ENCODE data around the gene BCL11B. TPM values are rescaled to one million over a fixed set of nuclear protein-coding genes. Genes with fewer than 3 reads are reported as not detected.

BCL11B gene
- total RNA-seq, 2 donors from 2014 or later: 3.7 to 5.1 TPM

DNA sequence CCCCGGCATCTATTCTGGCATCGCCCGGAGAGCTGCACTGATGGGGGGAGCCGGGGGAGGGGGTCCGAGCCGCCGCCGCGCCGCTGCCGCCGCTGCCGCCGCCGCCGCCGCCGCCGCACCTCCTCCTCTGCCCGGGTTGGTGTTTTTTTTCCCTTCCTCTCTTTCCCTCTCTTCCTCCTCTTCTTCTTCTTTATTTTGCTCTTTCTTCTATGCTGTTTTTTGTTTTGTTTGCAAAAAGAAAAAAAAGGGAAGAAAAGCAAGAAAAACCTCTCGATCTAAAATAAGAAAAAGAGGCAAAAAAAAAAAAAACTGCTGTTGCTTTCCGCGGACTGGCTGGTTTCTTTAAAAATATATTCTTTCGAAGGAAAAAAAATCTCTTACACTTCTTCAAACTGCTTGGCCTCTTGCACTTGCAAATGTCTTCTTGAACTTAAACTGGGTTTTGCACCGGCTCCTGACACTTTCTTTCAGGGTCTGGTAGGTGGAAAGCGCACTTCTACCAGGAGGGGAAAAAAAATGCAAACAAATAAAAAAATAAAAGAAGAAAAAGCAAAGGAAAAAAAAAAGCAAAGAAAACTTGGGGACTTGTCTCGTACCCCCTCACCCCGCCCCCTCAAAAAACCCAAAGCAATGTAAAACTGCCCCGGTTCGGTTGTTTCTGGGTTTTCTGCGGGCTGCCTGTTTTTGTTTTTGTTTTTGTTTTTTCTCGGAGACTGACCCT lies 616 bp downstream of the BCL11B start:
- intact Hi-C loops (cut with DNase I, micrococcal nuclease): no loop called here
- ATAC-seq (no peak), DNase-seq (no peak)

DNA sequence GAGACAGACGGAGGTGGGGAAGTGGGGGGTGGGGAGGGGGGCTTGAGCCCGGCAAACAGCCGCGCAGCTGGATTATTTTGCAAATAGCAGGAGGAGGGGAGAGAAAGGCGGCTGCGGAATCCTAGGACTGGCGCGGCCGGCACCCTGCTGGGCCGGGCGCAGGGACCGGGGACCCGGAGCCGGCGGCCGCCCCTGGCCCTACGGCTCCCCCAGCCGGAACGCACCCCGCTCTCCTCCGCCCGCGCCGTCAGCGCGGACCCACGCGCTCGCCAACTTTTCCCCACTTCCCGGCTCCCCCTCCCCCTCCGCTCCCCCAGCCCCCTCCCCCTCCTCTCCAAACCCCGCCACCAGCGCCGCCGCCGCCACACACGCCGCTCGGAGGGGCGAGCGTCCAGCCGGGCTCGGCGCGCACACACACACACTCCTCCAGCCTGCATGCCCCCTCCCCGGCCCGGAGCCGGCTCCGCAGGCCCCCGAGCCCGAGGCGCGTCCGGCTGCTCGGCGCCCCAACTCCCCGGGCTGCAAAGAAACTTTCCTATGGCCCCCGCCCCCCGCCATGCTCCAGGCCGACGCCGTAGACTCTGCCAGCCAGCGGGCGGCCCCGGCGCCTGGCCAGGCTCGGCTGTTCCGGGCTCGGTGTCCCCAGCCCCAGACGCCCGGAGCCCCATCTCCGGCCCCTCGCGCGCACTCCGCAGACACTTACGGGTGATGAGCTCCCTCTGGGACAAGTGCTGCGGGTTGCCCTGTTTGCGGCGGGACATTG lies 1.4 kb downstream of the BCL11B start:
- ATAC-seq (no peak), DNase-seq (peak in 1 of 2 donors; percentile 34)
- intact Hi-C loops (cut with DNase I, micrococcal nuclease): no loop called here

DNA sequence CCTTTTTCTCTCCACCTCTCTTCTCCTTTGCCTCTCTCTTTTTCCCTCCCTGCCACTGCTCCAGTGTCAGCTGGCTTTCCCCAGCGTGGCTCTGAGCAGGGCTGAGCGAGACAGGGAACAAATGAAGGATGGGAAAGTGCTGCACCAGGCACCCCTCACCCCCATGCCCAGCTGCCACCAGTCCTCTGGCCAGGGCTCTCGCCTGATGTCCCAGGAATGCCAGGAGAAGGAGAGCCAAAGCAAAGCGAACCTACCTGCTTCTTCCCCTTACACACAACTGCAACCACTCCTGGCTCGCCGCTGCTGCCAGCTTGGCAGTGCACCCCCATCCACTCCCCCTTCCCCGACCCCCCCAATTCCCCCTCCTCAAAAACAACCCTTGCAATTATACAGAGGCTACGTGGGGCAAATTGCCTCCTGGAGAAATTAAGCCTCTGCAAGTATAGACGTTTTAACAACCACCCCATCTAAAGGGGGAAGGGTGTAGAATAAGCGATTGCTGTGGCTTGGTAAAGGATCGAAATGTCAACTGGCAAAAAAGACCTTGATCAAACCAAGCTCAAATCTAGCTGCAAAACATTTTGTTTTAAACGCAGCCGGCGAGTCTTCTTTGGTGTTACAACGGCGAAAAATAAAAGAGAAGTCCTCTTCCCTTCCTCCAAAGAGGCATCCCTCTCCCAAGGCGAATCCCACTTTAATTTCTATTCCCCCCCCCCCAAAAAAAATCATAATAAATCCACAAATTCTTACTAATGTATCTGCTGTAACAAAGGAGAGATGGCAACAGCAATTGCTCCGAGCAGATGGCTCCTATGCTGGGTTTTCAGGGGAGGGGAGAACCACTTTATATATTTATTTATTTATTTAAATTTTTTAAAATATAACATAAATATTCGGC lies 2.9 kb downstream of the BCL11B start:
- intact Hi-C loops (cut with DNase I, micrococcal nuclease): loop anchor here in 1 of 2 donors (10.0 kb wide), 1 partner anchor 1134 kb away; no protein-coding TSS in a partner anchor
- ATAC-seq (no peak), DNase-seq (no peak)

DNA sequence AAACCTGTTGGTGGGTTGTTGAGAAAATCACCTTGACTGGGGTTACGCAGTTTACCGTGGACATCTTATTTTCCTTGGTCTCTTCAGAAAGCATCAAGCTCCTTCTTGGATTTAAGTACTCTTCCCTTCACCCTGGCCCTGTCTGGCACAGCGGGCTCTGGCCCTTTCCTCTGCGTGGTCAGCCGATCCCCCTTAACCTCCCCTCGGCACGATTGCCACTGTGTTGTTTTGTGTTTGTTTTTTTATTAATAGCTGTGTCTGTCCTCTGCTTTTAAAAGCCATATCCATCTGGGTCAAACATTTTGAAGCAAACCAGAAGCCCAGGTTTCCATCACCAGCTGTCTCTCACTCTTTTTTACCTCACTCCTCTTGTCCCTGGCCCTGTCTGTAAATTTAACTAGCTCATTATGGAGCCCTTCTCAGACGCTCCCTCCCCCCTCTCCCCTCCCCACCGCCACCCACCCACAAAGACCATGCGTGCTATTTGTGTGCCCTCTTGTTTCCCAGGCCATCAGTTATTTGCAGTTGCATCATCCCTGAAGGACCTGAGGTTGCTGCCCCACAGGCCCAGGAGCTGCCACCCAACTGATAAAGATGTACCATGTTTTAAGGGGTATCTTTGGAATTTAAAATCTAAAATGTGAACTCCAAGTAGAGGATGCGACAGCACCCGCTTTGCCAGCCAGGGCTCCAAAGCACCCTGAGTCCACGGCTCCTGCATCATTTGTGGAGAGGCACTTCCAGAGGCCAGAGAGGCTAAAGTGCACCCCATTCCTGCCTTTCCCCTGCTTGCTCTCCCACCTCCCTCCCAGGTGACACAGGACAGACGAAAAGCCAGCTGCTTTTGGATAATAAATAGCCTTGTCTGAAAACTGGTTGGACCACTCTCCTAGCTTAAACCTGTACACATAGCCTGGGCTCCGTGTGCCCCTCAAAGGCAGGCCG lies 3.9 kb downstream of the BCL11B start:
- DNase-seq (no peak), ATAC-seq (no peak)
- intact Hi-C loops (cut with DNase I, micrococcal nuclease): loop anchor here in 1 of 2 donors (10.0 kb wide), 1 partner anchor 1133 kb away; no protein-coding TSS in a partner anchor

DNA sequence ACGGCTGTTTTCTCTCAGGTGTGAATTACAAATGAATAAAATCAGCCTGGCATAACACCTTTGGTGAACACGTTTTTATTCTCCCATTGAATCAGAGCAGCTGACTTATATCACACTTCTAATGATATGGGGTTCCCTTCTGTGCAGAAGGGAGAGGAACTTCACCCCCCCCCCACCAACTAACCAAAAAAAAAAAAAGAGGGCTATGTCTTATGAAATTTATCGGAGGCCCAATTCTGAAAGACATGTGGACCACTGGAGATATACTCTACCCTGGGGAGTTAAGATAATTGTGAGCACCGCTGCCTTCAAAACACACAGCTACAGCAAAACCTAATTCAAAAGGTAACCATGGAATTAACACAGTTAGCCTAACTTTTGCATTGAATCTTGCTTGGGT lies 4.6 kb downstream of the BCL11B start:
- ATAC-seq: no peak
- DNase-seq: no peak
- intact Hi-C loops (cut with DNase I, micrococcal nuclease): loop anchor here in 1 of 2 donors (10.0 kb wide), 1 partner anchor 1133 kb away; no protein-coding TSS in a partner anchor

DNA sequence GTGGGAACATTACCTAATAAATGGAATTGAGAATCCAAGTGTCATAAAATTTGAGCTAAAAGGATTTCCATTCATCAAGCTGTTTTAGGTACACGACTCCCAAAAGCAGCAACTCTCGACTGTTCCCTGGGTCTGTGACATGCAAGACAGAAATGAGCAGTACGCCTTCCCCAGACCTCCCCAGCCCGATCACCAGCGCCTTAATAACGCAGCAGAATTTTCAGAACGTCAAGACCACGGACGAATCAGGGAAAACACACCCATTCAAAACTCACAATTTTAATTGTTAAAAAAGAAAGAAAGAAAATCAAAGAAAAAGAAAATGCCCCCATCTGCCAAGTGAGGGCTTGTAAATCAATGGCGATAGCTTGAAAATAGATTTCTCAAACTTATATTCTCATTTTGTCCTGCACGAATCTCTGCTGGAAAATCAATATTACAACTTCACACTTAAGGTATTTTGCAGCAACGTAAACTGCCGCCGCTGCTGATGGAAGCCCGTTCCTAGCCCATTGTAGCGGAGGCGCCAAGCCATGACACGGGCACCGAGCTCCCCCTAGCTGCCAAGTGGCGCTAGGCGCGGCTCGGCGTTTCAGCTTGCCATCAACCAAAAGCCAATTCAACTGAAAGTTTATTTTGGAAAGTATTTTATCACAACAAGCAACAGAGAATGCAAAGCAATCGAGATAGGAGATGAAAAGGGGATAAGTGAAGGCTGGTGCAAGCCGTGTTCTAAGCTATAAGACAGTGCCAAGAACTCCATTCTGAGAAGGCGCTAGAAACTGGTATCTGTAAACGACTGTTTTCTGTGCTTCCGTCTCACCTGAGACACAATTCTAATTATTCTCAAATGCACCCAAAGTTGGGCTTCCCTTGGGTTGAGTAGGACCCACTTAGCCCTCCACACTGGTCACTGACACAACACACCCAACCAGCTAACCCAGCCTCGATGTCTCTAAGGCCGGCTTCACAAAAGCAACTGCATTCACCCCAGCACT lies 5.5 kb downstream of the BCL11B start:
- peak; percentile 56 to 83 for DNase-seq
- ATAC-seq: peak; percentile 77
- intact Hi-C loops (cut with DNase I, micrococcal nuclease): loop anchor here in 1 of 2 donors (10.0 kb wide), 1 partner anchor 1132 kb away; no protein-coding TSS in a partner anchor

DNA sequence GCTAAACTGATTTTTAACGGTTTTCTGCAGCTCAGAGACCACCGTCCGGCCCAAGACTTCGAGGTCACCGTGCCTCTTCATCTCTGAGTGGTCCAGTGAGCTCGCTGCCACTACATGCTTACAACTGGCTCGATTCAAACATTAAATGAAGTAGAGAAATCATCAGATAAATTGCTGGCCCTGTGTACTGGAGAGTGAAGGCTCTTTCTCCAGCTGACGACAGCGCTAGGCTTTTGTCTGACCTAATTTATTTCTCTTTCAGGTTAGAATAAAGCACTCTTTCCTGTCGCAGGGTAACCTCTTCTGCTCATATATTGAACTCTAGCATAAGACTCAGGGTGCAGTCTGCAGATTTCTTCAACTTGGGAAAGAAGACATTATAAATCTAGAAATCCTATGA lies 6.4 kb downstream of the BCL11B start:
- DNase-seq: no peak
- ATAC-seq: no peak
- intact Hi-C loops (cut with DNase I, micrococcal nuclease): loop anchor here in 1 of 2 donors (10.0 kb wide), 1 partner anchor 1131 kb away; no protein-coding TSS in a partner anchor

DNA sequence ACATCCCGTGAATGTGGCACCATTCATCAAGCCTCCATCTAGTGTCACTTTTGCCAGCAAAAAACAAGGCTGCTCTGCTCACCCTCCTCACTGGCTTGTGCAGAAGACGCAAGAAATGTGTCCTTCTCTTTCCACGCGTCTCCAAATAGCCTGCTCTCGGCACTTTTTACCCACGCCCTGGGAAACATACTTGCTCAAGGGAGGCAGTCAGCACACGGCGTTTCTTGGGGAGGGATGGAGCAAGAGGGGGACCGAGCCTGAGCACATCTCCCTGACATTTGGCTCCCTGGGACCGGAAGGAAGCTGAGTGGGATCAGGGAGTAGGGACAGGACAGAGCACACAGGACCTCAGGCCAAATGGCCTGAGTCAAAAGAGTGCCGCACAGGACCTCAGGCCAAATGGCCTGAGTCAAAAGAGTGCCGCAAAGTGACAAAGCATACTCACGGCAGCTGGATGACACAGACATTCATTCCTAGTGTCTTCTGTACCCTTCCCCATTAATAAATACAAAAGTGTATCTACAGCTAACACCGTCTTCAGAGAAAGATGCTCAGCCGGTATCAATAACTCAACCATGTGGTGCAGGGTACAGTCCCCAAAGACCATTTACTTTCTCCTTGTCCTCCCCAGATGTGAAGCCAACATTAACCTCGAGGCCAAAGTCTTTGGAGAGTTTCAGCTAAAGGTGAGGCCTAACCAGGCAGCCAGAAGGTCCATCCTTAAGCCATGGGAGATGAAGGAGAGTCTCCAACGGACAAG lies 7.1 kb downstream of the BCL11B start:
- intact Hi-C loops (cut with DNase I, micrococcal nuclease): loop anchor here in 1 of 2 donors (10.0 kb wide), 1 partner anchor 1130 kb away; no protein-coding TSS in a partner anchor
- DNase-seq (peak in 1 of 2 donors; percentile 10), ATAC-seq (no peak)

DNA sequence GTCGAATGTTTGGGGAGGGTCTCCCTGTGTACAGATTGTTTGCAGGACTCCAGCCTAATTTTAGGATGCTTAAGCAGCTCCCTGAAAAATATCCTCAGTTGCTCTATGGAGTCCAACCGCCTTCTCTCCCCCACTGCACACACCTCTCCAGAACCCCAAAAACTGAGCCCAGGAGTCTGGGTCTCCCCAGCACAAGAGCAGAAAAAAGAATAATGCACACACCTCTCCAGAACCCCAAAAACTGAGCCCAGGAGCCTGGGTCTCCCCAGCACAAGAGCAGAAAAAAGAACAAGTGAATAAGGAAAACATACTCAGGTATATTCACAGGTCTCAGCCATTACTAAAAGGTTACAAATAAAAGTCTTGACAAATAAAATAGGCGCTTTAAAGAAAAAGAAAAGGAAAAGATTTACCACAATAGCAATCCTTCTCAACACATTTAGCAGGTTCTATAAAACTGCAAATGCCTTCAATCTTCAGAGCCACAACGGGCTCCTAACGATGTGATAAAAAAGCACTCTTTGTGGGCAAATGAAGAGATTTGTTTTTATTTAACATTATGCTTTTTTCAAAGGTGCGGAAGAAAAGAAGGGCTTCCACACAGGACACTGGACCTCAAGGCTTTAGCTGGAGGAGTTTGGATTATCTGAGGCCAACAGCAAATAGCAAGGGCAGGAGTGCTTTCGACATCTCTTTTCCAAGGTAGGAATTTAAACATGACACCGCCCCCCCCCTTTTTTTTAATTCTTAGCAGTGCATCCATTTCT lies 8.2 kb downstream of the BCL11B start:
- ATAC-seq: no peak
- peak in 1 of 2 donors; percentile 0 for DNase-seq
- intact Hi-C loops (cut with DNase I, micrococcal nuclease): loop anchor here in 1 of 2 donors (10.0 kb wide), 1 partner anchor 1129 kb away; no protein-coding TSS in a partner anchor

DNA sequence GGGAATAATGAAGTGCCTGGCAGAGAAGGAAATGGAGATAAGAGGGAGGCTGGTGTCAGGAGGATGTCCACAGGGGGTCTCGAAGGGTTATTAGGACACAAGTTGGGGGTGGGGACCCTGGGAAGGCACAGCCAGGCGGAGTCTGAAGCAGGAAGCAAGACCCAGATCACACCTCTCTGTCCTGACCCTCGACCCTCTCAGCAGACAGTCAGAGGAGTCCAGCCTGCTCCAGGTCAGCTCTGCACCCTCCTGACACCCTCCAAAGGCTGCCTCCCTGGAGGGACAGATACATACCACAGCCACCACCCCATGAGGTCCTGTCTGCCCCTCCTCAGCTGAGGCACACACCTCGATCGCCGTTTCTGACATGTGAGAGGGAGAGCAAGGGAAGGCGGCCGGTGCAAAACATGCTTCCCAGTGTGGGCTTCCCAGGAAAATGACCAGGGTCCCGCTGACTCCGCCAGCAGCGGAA lies 9.0 kb downstream of the BCL11B start:
- no peak for ATAC-seq
- DNase-seq: no peak
- intact Hi-C loops (cut with DNase I, micrococcal nuclease): loop anchor here in 1 of 2 donors (10.0 kb wide), 1 partner anchor 1128 kb away; no protein-coding TSS in a partner anchor

DNA sequence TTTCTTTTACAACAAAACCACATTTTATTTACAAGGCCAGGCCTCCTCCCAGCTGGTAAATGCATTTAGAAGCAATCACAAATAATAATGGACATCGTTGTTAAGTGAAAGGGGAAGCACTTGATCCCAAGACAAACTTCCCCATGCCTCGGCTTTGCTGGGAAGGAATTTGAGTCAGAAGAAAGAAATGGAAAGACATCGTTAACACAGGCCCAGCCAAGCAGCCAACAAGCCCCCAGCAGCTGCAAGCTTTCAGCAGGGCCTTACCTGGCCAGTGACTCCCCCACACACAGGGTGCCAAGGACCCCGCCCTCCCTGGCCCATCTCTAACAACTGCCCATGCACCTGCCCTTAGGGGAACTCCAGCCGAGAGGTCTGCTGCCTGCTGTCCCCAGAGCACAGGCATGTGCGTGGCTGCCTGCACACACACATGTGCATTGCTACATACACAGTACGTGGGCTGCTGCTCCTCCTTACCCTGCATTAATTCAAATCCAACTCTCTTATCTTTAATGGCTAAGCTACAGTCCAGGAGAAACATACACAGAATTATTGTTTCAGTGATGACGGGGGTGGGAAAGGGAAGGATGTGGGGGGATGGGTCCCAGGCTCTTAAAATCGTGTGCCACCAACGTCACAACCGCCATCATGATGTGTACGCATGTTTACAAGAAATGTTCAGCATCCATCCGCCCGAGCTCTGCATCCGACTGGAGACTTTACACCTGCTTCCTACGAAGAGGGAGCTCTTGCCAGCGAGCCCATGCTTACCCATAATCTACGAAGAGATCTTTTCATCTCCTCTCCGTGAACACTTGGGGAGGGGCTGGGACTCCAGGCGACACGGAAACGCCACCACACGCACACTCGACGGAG lies 9.8 kb downstream of the BCL11B start:
- peak in 1 of 2 donors; percentile 40 for DNase-seq

DNA sequence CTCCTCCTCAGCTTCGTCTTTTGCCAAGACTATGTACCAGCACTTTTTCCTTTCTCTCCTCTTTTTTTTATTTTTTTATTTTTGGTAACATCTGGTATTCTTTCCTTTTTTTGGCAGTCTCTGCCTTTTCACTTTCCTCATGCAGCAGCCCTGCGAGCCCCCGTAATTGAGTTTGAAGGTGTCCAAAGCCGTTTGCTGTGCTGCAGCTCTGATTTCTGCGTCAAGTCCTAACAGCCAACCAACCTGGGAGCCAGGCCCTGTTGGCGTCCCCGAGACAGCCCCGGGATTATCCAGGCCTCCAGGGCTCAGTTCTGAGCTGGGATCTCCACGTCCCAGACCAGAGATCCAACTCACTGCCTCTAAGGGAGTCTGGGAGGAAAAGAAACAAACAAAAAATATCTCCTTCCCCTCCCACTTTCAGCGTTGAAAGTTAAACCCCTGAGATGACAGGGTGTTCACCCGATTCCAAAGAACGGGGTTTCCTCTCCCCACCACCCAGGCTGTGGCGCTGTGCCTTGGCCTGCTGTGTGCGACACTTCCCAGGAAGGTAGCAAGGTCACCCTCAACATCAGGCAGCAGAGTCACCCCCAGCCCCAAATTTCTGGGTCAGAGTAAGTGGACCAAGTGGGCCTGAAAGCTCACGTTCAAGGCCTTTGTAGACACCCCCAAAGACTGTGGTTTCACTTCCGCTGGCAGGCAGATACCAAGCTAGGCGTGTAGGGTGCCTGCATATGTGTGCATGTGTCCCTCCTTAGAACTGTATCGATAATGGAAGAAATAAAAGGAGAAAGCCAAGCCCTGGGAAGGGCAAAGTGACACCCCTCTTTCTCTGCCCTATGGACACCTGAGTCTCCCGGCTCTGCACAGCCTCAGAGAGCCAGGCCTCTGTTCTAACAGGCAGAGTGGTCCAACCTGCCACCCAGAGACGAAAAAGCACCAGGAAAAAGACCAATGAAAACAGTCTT lies 11.1 kb downstream of the BCL11B start:
- DNase-seq (no peak), ATAC-seq (peak; percentile 26)
- intact Hi-C loops (cut with DNase I, micrococcal nuclease): loop anchor here in 1 of 2 donors (10.0 kb wide), 1 partner anchor 1126 kb away; no protein-coding TSS in a partner anchor

More for the DNA sequence above, 9.8 kb downstream of the BCL11B start:
- no peak for ATAC-seq
- intact Hi-C loops (cut with DNase I, micrococcal nuclease): loop anchor here in 1 of 2 donors (10.0 kb wide), 1 partner anchor 1127 kb away; no protein-coding TSS in a partner anchor

DNA sequence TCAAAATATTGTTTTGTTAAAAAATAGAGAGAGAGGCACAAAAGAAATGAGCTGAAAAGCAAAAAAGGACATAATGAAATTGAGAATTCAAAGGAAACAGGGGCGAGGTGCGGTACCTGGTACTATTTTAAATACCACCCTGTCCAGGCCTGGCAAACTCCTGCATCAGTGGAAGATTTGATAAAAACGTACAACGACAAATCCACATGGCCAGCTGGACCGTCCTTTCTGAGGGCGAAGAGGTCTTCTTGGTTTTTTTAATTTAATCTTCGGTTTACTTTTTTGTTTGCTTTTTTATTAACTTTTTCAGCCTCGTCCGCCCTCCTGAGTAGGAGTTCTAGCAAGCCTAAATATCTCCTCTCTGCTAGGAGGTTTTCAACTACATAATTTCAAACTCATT lies 11.9 kb downstream of the BCL11B start:
- DNase-seq (no peak), ATAC-seq (no peak)
- intact Hi-C loops (cut with DNase I, micrococcal nuclease): loop anchor here in 1 of 2 donors (10.0 kb wide), 1 partner anchor 1125 kb away; no protein-coding TSS in a partner anchor

Measured in left colon (tissue), 2 donors.